ENCODE data around the gene UBE2C.
A peak's percentile ranks its signal among the peaks of the same experiment; 100 is the strongest.

The UBE2C gene

GRCh38 chr20:45833883-45834796 is 21.7 kb downstream of the UBE2C start:
- DNase-seq, result no peak

DNA sequence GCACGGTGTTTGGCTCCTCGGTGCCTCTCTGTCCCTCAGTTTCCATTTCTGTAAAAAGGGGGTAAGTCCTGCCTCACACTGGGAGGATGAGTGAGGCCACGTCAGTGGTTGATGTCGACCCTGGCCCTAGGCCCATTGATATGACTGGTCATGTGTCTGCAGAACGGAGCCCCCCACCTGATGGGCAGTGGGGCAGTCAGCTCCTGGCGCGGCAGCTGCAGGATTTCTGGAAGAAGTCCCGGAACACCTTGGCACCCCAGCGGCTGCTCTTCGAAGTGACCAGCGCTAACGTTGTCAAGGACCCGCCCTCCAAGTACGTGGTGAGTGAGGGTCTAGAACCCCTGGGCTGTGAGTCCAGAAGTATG is 22.3 kb downstream of the UBE2C start:
- no peak for DNase-seq

GRCh38 chr20:45835329-45835765 is 22.9 kb downstream of the UBE2C start:
- DNase-seq, result no peak

GRCh38 chr20:45835825-45836224 is 23.4 kb downstream of the UBE2C start:
- no peak for DNase-seq

DNA sequence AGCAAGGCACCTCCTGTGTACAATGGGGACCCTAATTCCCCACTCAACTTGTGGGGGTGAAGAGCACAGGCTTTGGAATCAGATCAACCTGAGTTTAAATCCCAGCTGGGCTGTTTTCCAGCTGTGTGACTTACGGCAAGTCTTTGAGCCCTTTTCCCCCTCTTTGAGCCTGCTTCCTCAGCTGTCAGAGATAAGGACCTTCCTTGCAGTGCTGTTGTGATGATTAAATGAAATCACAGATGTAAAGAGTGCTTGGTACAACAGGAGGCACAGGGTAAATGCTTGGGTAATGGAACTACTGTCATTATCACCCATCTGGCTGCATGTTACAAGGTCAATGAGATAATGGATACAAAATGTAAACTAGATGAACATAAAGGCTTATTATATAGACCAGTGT is 24.4 kb downstream of the UBE2C start:
- DNase-seq, result no peak

DNA sequence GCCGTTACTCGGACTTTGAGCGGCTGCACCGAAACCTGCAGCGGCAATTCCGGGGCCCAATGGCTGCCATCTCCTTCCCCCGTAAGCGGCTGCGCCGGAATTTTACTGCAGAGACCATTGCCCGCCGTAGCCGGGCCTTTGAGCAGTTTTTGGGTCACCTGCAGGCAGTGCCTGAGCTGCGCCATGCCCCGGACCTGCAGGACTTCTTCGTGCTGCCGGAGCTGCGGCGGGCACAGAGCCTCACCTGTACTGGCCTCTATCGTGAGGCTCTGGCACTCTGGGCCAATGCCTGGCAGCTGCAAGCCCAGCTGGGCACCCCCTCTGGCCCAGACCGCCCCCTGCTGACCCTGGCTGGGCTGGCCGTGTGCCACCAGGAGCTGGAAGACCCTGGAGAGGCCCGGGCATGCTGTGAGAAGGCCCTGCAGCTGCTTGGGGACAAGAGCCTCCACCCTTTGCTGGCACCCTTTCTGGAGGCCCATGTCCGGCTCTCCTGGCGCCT is 28.3 kb downstream of the UBE2C start:
- DNase-seq, result no peak

DNA sequence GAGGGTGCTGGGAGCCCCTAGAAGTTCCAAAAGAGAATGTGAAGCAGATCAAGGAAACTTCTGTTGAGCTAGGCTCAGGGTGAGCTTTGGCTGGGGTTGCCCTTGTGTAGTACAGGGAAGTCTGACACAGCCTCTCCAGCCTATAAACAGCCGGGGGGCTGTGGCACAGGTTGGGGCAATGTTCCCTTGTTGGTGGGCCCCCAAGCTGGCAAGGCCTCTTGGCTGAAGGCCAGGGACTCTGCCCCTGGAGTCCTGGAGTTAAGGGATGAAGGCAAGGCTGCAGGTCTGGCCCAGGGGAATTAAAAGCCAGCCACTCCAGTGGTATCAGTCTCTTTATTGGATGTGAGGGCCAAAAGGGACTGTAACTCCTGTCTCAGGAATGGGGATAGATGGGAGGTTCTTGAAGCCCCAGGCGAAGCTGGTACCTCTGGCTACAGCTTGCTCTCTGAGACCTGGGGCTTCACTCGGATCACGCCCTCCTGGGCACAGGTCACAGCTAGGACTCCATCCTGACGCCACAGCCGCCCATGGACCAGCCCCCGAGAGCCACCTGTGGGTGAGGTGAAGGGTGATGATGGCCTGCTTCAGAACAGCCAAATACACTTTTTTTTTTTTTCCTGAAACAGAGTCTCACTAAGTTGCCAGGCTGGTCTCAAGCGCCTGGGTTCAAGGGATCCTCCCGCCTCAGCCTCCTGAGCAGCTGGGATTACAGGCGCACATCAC is 29.1 kb downstream of the UBE2C start:
- no peak for DNase-seq

DNA sequence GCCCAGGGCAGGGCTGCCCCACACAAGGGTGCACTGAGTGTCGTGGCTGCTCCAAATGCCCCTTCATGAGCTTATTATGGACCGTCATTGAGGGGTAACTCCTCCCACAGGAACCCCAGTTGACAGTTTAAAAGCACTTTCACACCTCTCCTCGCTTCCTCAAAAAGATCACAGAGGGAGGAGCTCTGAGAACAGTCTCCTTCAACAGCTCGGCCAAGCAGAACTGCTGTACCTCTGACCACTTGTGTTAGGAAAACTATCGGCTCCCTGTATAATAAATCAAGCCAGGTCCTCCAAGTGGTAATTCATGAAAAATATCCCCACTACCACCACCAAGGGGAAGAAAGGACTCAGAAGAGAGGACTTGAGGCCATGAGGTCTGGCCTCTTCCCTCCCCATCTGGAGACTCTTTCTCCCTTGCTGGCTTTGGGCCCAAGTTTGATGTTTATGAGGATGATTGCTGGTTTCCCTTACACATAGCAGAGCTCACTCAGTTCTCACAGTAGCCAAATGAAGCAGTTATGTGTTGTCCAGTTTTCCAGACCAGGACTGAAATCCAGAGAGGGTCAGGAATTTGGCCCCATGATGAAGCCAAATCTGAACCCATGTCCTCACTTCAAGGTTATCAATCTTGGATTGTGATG is 29.8 kb downstream of the UBE2C start:
- DNase-seq, result no peak

- DNase-seq, result no peak
Observed at GRCh38 chr20:45843506-45843905, 31.1 kb downstream of the UBE2C start.

DNA sequence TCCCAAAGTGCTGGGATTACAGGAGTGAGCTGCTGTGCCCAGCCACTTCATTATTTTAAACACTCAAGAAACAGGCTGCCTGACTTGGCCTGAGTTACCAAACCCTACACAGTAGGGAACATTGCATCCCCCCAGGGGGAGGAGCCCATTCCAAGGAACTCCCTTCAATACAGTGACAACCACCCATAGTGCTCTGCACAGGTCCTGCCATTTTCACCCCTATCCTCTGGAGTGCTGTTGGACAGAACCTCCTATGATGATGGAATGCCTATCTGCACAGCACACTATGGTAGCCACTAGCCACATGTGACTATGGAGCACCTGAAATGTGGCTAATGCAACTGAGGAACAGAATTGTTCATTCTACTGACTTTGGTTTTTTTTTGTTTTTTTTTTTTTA is 33.0 kb downstream of the UBE2C start:
- no peak for DNase-seq

DNA sequence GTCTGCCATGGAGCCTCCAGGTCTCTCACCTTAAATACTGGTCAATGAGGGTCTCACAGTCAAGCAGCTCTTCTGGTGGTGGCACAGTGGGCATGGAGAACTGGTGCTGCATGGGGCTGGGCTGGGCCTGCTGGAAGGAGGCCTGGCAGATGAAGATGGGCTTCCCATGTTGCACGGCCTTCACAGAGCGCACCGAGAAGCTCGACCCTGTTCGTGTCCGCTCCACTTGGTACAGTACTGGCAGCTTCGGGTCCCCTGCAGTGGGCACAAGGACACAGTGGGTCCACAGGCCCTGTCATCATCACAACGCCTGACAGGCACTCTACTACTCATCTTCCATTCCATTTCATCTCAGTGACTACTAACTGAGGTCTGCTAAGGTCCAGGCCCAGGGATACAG is 36.0 kb downstream of the UBE2C start:
- DNase-seq, result no peak

GRCh38 chr20:45848969-45849582 is 36.6 kb downstream of the UBE2C start:
- DNase-seq, result no peak

GRCh38 chr20:45850238-45850637 is 37.8 kb downstream of the UBE2C start:
- no peak for DNase-seq

DNA sequence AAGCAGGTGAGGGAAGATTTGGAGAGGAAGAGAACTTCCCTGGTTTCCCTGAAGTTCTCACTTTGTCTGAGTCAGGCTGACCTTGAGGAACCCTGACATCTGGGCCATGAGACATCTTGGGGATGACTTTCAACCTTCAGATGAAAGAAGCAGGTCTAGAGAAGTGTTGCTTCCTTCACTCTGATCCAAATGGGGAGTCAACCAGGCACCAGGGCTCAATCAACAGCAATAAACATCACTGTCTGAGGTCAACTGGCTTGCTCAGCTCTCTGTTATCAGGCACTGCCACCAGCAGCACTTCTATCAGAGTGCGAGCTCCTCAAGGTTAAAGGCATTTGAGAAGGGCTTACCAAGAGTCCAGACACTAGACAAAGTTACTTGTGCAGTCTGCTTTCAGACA is 38.5 kb downstream of the UBE2C start:
- DNase-seq, result no peak

GRCh38 chr20:45851501-45851900 is 39.1 kb downstream of the UBE2C start:
- DNase-seq, result no peak

DNA sequence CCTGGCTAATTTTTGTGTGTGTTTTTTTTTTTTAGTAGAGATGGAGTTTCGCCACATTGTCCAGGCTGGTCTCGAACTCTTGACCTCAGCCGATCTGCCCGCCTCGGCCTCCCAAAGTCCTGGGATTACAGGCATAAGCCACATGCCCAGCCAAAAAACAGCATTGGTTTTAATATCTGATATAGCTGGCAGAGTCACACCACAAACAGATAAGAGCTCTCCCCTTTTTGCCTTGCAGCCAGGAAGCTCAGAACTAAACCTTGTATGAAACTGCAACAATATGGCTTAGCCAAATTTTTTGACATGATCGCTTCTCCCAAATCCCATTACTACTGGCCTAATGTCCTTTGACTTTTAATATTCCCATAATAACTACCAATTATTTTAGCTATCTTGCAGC is 39.9 kb downstream of the UBE2C start:
- DNase-seq, result no peak

GRCh38 chr20:45853484-45853883 is 41.0 kb downstream of the UBE2C start:
- no peak for DNase-seq

DNA sequence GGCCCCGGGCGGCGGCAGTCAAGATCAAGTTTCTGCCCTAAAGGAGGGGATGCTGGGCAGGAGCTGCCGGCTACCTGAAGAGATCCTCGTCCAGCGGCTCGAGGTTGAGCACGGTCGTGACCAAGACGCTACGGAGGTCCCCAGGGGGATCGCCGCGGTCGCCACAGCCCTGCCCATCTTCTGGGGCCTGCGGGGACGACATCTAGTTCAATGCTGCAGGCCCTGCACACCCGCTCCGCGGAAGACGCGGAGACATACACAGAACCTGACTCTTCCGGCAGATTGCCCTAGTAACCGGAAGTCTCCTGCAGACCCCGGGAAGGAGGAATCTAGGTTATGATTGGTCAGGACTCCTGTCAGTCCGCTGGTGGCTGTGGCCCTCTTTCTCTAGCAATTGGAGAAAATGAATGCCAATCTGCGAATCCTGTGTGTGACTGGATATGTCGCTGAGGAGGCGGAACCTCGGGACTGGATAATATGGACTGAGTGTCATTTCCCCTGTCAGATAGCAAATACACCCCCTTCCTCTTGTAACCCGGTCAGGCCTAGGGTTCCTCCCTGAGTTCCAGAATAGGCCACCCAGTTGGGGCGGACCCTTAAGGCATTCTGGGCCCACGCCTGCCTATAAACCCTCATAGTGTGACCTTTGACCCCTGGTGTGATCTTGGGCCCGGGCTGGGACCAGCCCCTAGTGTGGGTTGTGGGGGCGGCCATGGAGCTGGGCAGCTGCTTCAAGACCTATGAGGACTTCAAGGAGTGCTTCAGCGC is 44.9 kb downstream of the UBE2C start, which contains the start of the genes ACOT8 and ZSWIM3:
Gene ACOT8, minus strand, starts transcription at position 279 of the 768 bp plus-strand sequence. Its CDS starts 77 bp downstream, at position 202.
Gene ZSWIM3, plus strand, starts transcription at position 501 of the 768 bp plus-strand sequence. Its CDS starts 212 bp downstream, at position 713.
- DNase-seq, result peak; percentile 100

- peak; percentile 33 for DNase-seq
Observed at GRCh38 chr20:45857882-45858216, 45.4 kb downstream of the UBE2C start.

GRCh38 chr20:45859916-45860315 is 47.5 kb downstream of the UBE2C start:
- DNase-seq, result no peak

DNA sequence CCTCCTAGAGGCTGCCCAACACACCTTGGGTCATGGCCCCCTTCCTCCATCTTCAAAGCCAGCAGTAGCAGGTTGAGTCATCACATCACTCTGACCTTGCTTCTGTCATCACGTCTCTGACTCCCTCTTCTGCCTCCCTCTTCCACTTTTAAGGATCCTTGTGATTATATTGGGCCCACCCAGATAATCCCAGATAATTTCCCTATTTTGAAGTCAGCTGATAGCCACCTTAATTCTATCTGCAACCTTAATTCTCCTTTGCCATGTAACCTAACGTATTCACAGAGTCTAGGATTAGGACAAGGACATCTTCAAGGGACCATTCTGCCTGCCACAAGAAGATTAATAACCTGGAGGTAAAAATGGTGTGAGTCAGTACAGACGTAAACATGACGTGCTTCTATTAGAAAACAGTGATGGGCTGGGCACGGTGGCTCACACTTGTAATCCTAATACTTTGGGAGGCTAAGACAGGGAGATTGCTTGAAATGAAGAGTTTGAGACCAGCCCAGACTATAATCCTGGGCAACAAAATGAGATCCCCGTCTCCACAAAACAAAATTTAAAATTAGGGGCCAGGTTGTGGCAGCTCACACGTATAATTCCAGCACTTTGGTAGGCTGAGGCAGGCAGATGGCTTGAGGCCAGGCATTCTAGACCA is 48.2 kb downstream of the UBE2C start:
- DNase-seq, result no peak

Measured in NCI-H2029 (cell line).